SH-SY5Y (cell line): ENCODE measurements around the gene CATSPER3.

ENCODE experiments used
- GATA2 ChIP-seq: IDR thresholded peaks from 2 replicates; pipeline ENCODE4 v1.6.1; 2011; ENCODE audit warnings: mild to moderate bottlenecking, low read depth, low read length
- GATA3 ChIP-seq: IDR thresholded peaks from 2 replicates; pipeline ENCODE4 v1.6.1; 2011; ENCODE audit warnings: low read depth, mild to moderate bottlenecking, low read length, moderate library complexity

- no peak for TF ChIP-seq GATA2
- no peak for TF ChIP-seq GATA3
Observed at GRCh38 chr5:135038205-135038812, 70.6 kb downstream of the CATSPER3 start.
